ENCODE data around the gene FGF9. TPM values are rescaled to one million over a fixed set of nuclear protein-coding genes. Genes with fewer than 3 reads are reported as not detected.

Gene FGF9
- total RNA-seq, 2 donors from 2014 or later: 0.05 TPM; not detected in 1

DNA sequence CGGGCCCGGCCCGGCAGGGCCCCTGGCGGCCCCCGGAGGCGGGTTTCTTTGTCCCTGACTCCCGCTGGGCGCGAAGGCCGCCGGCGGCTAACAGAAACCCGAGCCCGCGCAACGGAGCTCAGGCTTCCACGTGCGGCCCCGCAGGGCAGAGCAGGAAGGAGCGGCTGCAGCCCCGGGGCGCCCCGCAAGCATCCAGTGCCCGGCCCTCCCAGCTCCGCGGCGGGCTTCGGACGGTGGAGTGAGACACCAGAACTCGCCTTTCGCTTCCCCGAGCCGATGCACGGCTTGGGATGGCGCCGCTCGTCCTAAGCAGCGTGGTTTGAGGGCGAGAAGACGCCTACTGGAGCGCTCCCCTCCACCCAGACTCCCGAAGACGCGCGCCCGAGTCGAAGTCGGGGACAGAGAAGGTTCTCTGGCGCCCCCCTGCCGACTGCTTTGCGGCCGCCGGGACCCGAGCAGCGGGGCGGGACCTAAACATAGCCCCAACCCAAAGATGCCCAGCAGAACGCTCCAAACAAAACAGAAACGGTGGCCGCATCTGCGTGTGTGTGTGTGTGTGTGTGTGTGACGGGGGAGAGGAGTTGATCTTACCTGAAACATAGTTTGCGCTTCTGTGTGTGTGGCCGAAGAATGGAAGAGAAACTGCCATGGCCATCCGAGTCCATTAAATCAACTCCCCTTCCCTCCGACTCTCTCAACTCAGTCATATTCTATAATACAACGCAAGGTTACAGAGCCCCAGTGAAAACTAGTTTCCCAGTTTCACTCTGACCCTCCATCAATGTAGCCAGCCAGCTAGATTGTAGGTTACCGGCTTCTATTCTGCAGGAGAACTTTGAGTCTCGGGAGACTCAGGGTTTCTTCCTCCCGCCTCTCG lies 629 bp upstream of the FGF9 start:
- no peaks in the 10 kb centered on the region for H3K9me3 Mint-ChIP-seq
- H3K27ac Mint-ChIP-seq: no peak overlapping the region
- peak overlapping the region; percentile 89 for H3K4me3 Mint-ChIP-seq
- peaks cover 8% of the 10 kb centered on the region for H3K4me1 Mint-ChIP-seq
- ATAC-seq (replicated peaks): peak; percentile 20
- peaks cover 18% of the 10 kb centered on the region for H3K27me3 Mint-ChIP-seq
- no peaks in the 10 kb centered on the region for H3K36me3 Mint-ChIP-seq (ENCODE audit: low read depth)

DNA sequence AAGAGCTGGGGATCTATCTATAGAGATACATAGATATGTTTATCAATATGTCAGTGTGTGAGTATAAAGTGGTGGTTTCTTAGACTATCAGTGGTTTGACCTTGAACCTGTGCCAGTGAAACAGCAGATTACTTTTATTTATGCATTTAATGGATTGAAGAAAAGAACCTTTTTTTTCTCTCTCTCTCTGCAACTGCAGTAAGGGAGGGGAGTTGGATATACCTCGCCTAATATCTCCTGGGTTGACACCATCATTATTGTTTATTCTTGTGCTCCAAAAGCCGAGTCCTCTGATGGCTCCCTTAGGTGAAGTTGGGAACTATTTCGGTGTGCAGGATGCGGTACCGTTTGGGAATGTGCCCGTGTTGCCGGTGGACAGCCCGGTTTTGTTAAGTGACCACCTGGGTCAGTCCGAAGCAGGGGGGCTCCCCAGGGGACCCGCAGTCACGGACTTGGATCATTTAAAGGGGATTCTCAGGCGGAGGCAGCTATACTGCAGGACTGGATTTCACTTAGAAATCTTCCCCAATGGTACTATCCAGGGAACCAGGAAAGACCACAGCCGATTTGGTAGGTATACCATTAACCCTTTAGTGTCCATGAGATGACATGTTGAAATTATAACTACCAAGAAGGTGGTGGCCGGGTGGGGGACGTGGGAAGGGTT lies 880 bp downstream of the FGF9 start:
- H3K27me3 Mint-ChIP-seq: peaks cover 29% of the 10 kb centered on the region
- peak overlapping the region; percentile 89 for H3K4me3 Mint-ChIP-seq
- ATAC-seq (replicated peaks): no peak
- H3K4me1 Mint-ChIP-seq: peaks cover 8% of the 10 kb centered on the region
- no peaks in the 10 kb centered on the region for H3K36me3 Mint-ChIP-seq (ENCODE audit: low read depth)
- no peak overlapping the region for H3K27ac Mint-ChIP-seq
- H3K9me3 Mint-ChIP-seq: no peaks in the 10 kb centered on the region

DNA sequence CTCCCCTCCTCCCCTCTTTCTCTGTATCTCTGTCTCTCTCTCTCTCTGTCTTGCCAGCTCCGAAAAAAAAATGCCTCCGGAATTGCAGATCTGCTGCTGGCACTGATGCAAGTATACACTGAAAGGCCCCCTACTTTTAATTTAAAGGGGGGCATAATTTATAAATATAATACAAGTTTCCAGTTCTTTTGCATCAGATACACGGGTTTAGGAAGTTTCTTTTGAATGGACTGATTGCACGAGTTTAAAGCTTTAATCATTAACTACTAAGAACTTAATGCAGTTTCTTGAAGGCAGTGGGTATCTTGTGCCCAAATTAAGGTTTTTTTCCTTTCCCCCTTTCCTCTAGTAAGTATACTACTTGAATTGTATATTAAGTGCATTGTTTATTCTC lies 1.4 kb downstream of the FGF9 start:
- Mint-ChIP-seq H3K4me3 (peak overlapping the region; percentile 89), H3K9me3 (no peaks in the 10 kb centered on the region), H3K36me3 (ENCODE audit: low read depth) (no peaks in the 10 kb centered on the region), H3K27ac (no peak overlapping the region), H3K4me1 (peaks cover 8% of the 10 kb centered on the region), H3K27me3 (peaks cover 31% of the 10 kb centered on the region)
- ATAC-seq (replicated peaks): no peak

DNA sequence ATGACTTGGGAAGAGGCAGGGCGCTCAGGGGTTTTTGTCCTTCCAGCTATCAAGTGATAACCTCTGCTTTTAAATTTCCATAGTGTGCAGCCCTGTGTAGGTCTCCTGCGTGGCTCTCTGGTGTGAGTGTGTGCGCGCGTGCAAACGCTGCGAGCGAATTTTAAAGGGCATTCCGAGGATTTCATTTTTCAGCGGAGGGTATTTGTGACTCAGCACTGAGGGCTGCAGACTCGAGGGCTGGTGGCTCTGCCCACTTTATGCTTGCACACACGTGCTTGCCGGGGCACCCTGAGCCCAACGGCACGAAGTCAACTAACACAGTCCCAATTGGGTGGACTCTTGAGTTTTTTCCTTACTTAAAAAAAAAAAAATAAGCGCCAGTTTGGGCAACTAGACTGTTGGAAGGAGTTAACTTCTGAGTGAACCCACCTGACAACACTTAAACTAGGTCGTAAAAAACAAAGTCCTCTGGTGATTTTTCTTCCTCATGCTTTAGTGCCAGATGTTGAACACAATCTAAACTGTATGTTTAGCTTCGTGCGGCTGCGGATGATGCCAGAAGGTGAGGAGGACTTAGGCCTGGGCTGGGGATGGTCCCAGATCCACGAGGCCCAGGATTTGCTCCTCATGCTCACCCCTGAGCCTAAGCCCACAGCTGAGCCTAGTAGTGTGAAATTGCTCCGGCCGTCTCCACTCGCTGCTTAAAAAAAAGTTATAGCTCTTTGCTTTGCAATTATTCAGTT lies 2.1 kb downstream of the FGF9 start:
- no peak overlapping the region for H3K27ac Mint-ChIP-seq

DNA sequence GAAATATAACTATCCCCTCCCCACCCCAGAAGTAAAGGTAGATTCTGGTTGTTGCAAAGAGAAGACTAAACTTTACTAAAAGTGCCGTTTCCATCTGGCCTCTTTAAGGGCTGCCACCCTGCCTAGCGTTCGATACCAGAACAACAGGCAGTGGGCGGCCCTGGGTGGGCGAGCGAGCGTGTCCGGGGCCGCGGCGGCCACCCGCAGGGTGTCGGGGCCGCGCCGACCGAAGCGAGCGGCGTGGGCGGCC lies 2.6 kb downstream of the FGF9 start:
- H3K4me3 Mint-ChIP-seq: peak overlapping the region; percentile 89
- H3K9me3 Mint-ChIP-seq: no peaks in the 10 kb centered on the region
- no peaks in the 10 kb centered on the region for H3K36me3 Mint-ChIP-seq (ENCODE audit: low read depth)
- no peak overlapping the region for H3K27ac Mint-ChIP-seq
- peaks cover 34% of the 10 kb centered on the region for H3K27me3 Mint-ChIP-seq
- peaks cover 7% of the 10 kb centered on the region for H3K4me1 Mint-ChIP-seq
- no peak for ATAC-seq (replicated peaks)

More for the DNA sequence above, 2.1 kb downstream of the FGF9 start:
- ATAC-seq (replicated peaks): no peak
- Mint-ChIP-seq H3K36me3 (ENCODE audit: low read depth) (no peaks in the 10 kb centered on the region), H3K9me3 (no peaks in the 10 kb centered on the region), H3K27me3 (peaks cover 36% of the 10 kb centered on the region), H3K4me3 (peak overlapping the region; percentile 89), H3K4me1 (peaks cover 8% of the 10 kb centered on the region)

DNA sequence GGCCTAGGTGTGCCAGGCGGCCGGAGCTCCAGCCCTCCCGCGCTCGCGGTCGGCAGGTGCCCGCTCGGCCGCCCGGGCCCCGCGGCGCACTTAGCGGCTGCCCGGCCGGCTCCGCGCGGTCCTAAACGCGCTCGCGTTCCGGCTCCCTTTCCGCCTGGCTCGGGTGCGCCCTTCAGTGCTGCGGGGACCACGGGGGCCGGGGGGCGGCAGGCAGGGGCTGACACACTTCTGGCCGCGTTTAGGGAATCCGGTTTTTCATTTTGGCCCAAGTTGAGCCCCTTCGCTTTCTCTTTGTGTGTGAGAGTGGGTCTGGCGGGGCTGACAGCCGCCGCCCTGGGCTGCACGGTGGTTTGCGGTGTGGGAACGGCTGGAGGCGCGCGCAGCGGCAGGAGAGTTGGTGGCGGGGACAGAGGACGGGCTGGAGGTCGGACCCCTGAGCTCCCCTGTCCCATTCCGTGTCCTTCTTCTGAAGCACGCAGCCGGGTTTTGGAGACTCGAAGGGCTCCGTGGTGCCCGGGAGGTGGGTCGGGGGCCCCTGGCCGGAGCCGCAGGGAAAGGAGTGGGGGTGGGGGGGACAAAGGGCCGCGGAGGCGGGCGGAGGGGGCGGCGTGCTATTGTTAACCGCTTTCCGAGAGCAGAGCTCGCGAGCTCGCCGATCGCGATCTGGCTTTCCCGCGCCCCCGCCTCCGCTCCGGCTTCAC lies 3.1 kb downstream of the FGF9 start:
- no peak for ATAC-seq (replicated peaks)
- Mint-ChIP-seq H3K27me3 (peaks cover 30% of the 10 kb centered on the region), H3K4me1 (peaks cover 2% of the 10 kb centered on the region), H3K9me3 (no peaks in the 10 kb centered on the region), H3K4me3 (peak overlapping the region; percentile 89), H3K27ac (no peak overlapping the region), H3K36me3 (ENCODE audit: low read depth) (no peaks in the 10 kb centered on the region)

DNA sequence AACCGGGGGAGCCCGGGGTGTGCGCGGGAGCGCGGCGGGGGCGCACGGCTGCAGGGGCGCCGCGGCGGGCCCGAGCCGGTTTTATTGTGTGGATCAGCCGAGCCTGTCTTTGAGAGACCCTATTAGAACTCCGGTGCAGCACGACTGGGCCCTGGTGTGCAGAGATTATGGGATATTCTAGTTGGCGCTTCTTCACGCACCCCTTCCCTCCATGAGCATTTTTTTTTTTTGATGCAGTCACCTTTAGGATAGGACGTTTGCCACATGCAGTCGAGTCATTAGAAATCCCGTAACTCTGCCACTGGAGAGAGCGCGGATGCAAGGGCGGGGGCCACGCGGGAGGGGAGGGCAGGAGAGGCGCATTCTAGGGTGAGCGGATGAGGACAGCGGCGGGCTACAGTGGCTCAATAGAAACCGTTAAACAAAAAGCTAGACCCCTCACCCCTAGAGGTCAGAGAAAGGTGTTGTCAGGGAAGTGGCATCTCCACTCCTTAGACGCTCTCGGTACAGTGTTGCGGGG lies 3.7 kb downstream of the FGF9 start:
- ATAC-seq (replicated peaks): no peak
- no peaks in the 10 kb centered on the region for H3K36me3 Mint-ChIP-seq (ENCODE audit: low read depth)
- H3K9me3 Mint-ChIP-seq: no peaks in the 10 kb centered on the region
- H3K27ac Mint-ChIP-seq: no peak overlapping the region
- no peaks in the 10 kb centered on the region for H3K4me1 Mint-ChIP-seq
- peaks cover 26% of the 10 kb centered on the region for H3K27me3 Mint-ChIP-seq
- H3K4me3 Mint-ChIP-seq: peak overlapping the region; percentile 89

DNA sequence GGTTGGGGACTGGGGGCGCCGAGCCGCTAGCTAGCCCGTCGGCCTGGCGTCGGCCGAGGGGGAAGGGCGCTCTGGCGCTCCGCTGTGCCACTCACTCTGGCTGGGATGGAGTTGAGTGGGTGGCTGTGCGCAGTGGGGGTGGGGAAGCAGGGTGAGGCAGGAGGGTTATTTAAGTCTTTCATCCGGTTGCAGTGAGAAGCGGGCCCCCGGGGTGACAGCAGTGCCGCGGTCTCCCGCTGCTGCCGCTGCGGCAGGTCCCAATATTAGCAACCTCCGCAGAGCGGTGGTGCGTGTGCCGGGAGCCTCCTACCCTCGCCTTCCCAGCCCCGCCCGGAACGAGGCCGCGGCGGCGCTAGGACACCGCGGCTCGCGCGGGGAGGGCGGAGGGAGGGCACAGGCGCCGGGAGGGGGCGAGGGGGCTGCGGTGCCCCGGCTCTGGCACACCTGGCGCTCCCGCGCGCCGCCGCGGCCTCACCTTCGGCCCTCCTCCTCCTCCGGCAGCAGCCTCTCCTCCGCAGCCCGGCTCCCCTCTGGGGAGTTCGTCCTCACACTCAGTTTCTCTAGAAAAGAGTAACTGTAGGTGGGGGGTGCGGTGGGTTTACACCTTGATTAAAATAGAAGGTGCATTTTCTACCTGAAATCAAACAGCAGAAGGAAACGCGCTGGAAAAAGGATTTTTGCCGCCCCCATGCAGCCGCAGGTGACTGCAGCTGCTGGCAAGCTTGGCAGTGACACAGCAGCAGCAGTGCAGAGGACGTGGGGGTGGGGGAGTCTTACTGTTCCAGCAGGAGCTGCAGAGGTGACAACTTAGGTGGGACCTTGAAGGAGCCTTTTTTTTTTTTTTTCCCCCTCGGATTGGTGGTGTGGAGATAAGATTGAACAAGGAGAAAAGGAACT lies 4.5 kb downstream of the FGF9 start:
- H3K4me1 Mint-ChIP-seq: no peaks in the 10 kb centered on the region
- peak; percentile 25 for ATAC-seq (replicated peaks)
- peak overlapping the region; percentile 89 for H3K4me3 Mint-ChIP-seq
- peaks cover 25% of the 10 kb centered on the region for H3K27me3 Mint-ChIP-seq
- H3K36me3 Mint-ChIP-seq (ENCODE audit: low read depth): no peaks in the 10 kb centered on the region
- no peak overlapping the region for H3K27ac Mint-ChIP-seq
- no peaks in the 10 kb centered on the region for H3K9me3 Mint-ChIP-seq

DNA sequence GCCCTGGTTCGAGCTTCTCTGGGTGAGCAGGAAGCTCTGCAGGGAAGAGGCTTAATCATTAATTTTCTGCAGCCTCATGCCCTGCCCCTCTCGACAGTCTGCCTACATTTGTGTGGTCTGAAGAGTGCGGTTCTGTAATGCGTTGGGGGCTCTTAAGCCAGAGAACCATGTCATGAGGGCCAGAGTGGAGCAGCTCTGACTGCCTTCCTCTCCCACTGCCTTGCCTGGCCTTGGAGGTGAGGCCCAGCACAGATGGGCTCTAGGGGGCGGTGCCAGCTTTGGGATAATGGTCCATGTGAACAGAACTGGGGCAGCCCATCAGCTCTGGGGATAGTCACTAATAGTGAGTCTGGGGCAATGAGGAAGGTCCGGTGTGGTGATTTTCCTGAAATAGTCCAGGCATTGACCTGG lies 5.7 kb downstream of the FGF9 start:
- H3K27me3 Mint-ChIP-seq: peaks cover 25% of the 10 kb centered on the region
- no peak for ATAC-seq (replicated peaks)
- peak overlapping the region; percentile 89 for H3K4me3 Mint-ChIP-seq
- no peaks in the 10 kb centered on the region for H3K9me3 Mint-ChIP-seq
- no peaks in the 10 kb centered on the region for H3K4me1 Mint-ChIP-seq
- H3K27ac Mint-ChIP-seq: no peak overlapping the region
- no peaks in the 10 kb centered on the region for H3K36me3 Mint-ChIP-seq (ENCODE audit: low read depth)

DNA sequence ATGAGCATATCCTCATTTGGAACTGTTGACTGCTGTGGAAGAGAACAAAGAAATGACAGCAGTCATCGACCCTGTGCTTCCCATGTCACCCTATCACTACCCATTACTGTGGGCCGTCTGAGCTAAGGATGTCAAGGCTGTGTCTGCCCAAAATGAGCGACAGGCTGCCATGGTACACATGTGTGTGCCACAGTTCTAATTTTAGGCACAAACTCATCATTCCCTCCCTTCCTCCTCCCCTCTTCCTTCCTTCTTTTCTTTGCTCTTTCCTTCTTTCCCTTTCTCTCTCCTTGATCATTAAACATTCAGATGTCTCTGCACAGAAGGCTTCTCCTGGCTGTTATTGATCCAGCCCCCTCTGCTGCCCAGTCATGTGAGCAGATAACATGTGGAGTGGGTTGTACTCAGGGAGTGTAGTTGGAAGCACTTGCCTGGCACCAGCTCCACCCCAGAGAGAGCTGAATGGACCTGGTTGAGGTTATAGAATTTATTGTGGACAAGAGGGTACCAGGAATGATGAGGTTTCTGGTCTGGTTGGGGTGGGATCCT lies 6.3 kb downstream of the FGF9 start:
- Mint-ChIP-seq H3K9me3 (no peaks in the 10 kb centered on the region), H3K27ac (no peak overlapping the region), H3K27me3 (peaks cover 25% of the 10 kb centered on the region), H3K4me3 (no peak overlapping the region), H3K36me3 (ENCODE audit: low read depth) (no peaks in the 10 kb centered on the region), H3K4me1 (no peaks in the 10 kb centered on the region)
- ATAC-seq (replicated peaks): no peak

DNA sequence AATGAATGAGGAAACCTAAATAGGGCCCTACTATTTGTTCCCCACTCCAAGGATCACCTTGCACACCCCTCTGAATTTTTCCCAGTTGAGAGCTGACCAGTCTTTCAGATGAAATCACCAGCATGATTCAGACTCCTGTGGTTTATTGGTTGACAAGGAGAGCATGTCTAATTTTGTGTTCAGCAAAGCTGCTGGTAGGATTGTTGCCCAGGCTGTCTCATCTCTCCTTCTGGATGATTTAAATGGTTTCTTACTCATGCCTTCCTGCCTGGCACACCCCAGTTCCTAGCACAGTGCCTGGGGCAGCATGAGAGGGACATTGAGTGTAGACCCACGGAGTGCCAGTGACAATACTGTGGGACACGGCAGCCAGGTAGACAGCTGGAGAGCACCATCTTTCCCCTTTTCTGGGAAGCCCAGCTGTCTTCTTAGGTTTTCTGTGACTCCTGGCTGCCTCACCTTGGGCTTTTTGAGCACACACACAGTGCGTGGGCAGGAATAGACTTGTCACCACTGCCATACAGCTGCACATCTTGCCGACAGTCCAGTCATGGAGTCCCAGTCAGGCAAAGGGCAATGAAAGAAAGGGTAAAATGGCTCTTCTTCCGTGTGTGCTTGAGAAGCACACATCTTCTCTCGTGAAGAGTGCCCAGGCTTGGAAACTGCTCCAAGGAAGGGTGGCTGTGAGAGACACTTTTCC lies 12.3 kb downstream of the FGF9 start:
- Mint-ChIP-seq H3K27ac (no peak overlapping the region), H3K4me3 (no peak overlapping the region), H3K27me3 (peaks cover 6% of the 10 kb centered on the region), H3K9me3 (no peaks in the 10 kb centered on the region), H3K36me3 (ENCODE audit: low read depth) (no peaks in the 10 kb centered on the region), H3K4me1 (no peaks in the 10 kb centered on the region)
- peak; percentile 65 for ATAC-seq (replicated peaks)

DNA sequence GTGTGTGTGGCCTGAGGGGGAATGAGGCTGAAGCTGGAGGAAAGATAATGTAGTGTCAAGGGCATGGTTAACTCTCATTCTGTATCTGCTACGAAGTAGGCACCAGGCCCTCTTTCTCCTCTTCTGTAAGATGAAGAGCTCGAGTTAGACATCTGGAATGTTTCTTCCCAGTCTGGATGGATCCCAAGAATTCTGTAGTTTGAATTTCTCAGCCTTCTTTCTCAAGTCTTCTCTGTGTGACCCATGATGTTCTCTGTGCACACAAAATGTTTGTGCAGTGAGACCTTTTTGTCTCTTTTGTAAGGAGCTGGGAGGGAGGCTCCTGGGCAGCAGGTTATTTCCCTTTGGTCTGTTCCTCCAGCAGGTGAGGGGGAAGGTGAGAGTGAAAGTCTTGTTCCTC lies 13.7 kb downstream of the FGF9 start:
- H3K4me3 Mint-ChIP-seq: no peak overlapping the region
- no peaks in the 10 kb centered on the region for H3K4me1 Mint-ChIP-seq
- no peak overlapping the region for H3K27ac Mint-ChIP-seq
- no peaks in the 10 kb centered on the region for H3K36me3 Mint-ChIP-seq (ENCODE audit: low read depth)
- ATAC-seq (replicated peaks): no peak
- H3K9me3 Mint-ChIP-seq: no peaks in the 10 kb centered on the region
- H3K27me3 Mint-ChIP-seq: peaks cover 6% of the 10 kb centered on the region

Data from activated T-helper 17 cell treated with anti-CD3 and anti-CD28 coated beads, Interleukin-2, amount 50 U/mL, for 72 hours (primary cell).